Posterior vena cava (tissue), 2 donors: Measurements from ENCODE around the gene CAPS. TPM values are rescaled to one million over a fixed set of nuclear protein-coding genes. Genes with fewer than 3 reads are reported as not detected.
"Not testable (repeated sequence)": the region's sequence is repeated elsewhere in the genome, so short reads cannot be mapped to it uniquely, and the experiment has no call there.

Source experiments
- DNase-seq: peaks from one replicate; pipeline ENCODE4 v3.0.0-alpha.2; 2020; ENCODE audit warnings: low spot score
- intact Hi-C, 2 donors: fragments of 100-400 bp; cut with DNase I; formaldehyde crosslinking; loops; one replicate each; pipeline versions ENCODE4 v1.14.1 to v1.14.2; 2022 to 2023
- total RNA-seq, 2 donors: library from RNA; stranded (reverse); fragmentation: NEBNext Ultra II Directional; extraction: Animal tissue kit (Norgen Biotek cat#: 25700); gene quantifications; one replicate each; pipeline ENCODE4 v1.2.1, GENCODE V29; 2021
- donor health status: DM: yes; HTN: yes; CAD: no.
- donor health status: DM: yes; HTN: yes; CAD: no.

The CAPS gene
- total RNA-seq, 2 donors from 2014 or later: 3.8 to 8.5 TPM

DNA sequence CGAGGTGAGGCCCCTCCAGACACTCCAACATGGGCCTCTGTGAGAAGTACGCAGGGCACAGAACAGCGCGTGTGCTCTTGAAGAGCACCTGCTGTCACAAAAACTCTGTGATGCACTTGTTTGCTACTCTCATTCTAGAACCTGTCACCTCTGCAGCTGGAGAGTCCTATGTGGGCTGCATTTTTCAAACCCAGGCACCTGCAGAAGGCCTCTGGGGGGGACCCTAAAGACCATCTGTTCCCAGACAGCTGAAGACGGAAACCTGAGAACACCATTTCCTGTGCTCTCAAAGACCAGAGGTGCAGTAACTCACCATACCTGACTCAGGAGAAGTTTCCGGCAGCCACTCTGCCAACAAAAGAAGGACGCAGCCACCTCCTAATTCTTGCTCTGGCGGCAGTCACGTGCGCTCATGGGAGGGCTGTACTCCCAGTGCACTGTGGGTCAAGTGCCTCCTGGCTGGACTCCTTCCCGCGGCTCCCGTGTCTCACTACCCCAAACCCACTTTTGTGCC, 35.8 kb downstream of the CAPS start:
- intact Hi-C loops: no loop called here
- DNase-seq: no peak

DNA sequence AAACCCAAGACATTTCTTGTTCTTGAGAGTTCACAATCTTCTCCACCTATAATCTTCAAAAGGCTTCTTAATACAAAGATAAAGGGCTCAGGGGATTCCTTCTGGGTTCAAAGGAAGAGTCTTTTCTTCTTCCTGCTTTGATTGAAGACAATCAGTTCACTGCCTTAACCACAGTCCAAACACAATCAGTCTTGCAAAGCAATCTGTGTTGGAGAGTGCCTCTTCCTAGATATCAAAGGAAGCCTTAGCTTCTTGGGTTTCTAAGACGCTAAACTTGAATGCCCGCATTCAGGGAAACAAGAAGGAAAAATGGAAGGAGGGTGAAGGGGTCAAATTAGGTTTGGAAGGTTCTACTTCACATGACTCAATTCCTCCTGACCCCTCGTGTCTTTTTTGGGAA, 36.7 kb downstream of the CAPS start:
- intact Hi-C loops: no loop called here

DNA sequence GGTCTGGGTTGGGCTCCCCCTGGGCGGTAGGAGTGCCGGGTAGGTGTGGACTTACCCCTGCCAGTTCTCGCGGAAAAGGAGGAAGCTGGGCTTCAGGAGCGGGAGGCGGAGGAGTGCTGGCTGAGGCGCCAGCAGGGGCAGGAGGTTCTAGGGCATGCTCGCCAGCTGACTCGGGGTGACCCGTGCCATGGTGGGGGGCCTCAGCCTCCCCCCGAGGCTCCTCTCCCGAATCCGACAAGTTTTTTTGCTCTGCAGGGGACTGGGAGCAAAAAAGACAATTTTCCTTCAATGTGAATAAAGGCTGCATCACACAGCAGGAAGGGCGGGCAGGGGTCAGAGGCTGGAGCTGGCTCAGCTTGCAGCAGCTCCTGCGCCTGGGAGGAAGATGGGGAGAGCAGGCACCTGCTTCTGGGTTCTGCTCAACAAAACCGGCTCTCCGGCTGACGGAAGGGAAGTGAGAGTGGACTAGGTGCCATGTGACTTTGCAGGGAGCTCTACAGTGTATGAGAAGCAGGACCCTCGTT, 37.3 kb downstream of the CAPS start:
- no peak for DNase-seq
- intact Hi-C loops: no loop called here

More for the DNA sequence above, 36.7 kb downstream of the CAPS start:
- DNase-seq: no peak

GRCh38 chr19:5952193-5953029, 38.4 kb downstream of the CAPS start:
- DNase-seq: no peak
- intact Hi-C loops: no loop called here

DNA sequence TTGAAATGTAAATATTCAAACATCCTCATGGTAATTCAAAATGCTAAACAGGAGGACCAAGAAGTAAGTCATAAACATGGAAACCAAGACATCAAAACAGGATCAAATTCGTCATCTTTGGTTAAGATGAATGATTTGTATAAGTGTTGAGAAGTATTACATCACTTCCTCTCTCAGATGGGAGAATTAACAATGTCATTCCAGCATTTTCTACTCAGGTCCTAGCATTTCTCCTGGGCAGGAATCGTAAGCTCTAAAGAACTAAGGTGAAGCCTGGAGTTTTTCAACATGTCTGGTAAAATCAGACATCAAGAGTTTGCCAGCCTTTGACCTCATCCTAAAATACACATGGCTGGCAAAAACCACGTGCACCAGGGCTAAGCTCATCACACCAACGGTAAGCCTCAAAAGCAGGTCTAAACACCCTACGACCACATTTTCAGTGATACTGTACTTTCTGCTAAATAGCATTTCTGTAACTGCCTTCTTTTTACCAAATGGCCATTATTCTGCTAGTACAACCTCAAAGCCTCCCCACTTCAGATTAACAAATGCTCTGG, 39.1 kb downstream of the CAPS start:
- no peak for DNase-seq
- intact Hi-C loops: no loop called here

DNA sequence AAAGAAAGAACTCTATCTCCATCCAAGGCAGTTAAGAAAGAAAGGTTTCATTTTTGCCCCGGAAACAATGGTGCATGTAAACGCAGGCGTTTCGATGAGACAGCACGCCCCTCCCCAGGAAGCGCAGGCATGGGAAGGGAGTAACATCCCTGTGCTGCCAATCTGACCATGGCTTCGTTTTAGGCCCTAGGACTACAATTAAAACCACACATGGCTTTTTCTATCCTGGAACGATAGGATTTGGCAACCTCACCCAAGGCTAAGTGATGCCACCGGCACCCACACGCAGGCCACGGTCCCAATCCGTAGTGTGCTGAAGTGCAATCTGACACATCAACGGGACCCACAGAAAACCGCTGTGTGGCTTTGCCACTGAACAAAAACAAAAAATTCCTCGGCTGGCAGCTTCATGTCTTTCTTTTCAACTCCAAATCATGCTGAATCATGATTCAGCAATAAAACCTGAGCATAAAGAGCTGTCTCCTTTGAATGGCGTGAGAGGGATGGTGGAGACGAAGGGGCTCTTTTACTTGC, 39.7 kb downstream of the CAPS start:
- DNase-seq: no peak
- intact Hi-C loops: no loop called here

DNA sequence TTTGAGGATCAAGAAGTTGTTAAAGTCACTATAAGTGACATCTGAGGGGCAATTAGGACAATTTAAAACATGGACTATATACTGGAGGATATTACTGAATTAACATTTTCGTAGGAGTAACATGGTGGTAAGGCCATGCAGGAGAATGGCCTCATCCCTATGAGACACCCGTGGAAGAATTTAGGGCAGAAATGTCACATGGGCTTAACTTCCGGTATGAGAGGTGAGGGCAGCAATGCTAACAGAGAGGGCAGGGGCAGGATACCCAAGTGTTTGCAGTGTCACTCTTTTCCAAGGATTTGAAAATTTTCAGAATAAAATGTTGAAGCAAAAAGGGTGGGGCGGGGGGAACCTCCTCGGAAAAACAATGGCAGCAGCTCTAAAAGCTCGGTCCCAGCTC, 40.2 kb downstream of the CAPS start:
- no peak for DNase-seq
- intact Hi-C loops: no loop called here

GRCh38 chr19:5955636-5955935, 41.5 kb downstream of the CAPS start:
- intact Hi-C loops: no loop called here
- no peak for DNase-seq

DNA sequence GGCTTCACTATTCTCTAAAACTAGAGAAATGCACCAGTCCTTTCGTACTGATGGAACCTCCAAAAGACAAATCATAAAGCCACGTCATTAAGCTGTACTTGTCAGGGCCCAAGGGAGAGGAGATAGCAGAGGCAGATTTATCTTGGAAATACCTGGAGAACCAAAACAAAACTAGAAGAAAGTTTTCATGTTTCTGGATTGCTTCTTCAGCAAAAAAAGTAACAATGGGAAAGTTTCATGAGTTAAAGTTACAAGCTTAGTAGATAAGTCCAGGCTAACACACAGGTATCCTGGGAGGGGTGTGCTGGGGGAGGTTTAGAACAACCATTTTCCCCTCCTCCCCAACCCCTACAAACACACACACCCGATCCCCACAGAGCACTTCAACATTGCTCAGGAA, 42.3 kb downstream of the CAPS start:
- intact Hi-C loops: no loop called here
- no peak for DNase-seq

DNA sequence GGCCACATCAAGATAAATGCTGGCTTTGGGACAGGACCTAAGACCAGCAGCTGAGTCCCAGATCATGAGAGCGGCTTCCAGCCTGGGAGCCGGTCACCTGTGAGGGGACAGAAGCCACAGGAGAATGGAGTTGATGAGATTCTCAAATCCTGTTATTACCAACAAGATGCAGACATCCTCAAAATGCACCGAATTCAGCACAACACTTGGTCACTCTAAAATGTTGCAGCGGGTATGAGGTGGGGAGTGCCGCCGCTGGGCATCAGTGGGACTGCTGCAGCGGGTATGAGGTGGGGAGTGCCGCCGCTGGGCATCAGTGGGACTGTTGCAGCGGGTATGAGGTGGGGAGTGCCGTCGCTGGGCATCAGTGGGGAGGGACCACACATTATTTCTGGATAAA, 42.7 kb downstream of the CAPS start:
- intact Hi-C loops: no loop called here
- no peak for DNase-seq

DNA sequence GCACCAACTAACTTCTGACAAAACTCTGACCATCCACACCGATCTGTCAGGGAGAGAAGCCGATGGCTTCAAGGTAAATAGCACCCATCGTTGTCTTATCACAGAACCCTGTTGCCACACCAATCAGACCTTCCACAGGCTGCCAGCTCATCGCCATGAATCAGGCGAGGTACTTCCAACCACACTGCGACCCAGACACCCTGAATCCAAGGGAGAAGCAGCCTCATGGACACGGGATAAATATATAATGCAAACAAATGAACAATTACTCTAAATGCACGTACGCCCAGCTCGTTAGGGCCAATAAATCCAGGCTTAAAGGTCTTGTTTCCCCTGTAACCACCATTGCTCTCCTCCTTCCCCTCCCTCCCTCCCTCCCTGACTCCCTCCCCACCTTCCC, 43.1 kb downstream of the CAPS start:
- DNase-seq: no peak
- intact Hi-C loops: no loop called here

DNA sequence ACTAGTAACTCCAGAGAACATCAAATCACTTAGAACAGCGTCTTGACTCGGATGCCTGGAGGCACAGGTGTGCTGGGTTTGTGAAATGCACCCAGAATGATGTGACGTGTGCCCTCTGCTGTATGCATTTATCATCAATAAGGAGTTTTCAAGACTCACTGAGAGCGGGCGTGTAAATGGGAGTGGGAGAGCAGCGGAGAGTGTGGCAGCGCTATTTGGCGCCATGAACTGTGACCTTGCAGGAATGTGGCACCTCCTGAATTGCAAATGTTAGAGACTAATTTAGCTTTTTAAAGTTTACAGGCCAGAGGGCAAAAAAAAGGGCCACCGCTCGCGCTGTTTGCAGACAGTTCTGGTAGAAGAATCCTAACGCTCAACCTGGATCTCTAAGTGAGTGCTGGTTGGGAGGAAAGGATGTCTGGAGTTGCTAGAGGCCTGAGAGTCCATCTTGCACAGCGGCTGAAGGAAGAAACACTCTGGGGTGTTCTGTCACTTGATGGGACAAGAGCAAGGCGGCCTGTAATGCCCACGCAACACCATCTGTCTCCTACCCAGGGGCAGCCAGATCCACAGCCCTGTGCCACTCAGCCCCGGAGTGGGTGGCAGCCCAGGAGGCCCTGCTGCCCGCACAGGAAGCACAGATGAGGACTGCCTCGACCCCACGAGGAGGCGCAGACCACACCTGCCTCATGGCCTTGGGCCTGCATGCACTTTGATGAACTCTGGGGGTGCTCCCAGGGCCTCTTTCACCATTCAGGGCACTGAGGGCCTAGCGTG, 44.2 kb downstream of the CAPS start:
- no peak for DNase-seq
- intact Hi-C loops: no loop called here

DNA sequence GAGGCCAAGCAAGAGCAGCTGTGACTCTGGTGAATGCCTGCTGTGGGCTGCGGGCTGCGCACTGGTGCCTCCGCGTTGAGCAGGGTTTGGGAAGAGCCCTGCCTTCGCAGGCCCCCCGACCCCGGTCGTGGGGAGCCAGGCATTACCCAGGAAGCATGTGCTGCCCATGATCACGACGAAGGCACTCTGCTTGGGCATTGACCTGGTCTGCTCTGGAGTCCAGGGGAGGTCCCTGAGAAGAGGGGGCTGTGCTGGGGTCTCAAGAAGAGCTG, 44.7 kb downstream of the CAPS start:
- DNase-seq: no peak
- intact Hi-C loops: no loop called here

DNA sequence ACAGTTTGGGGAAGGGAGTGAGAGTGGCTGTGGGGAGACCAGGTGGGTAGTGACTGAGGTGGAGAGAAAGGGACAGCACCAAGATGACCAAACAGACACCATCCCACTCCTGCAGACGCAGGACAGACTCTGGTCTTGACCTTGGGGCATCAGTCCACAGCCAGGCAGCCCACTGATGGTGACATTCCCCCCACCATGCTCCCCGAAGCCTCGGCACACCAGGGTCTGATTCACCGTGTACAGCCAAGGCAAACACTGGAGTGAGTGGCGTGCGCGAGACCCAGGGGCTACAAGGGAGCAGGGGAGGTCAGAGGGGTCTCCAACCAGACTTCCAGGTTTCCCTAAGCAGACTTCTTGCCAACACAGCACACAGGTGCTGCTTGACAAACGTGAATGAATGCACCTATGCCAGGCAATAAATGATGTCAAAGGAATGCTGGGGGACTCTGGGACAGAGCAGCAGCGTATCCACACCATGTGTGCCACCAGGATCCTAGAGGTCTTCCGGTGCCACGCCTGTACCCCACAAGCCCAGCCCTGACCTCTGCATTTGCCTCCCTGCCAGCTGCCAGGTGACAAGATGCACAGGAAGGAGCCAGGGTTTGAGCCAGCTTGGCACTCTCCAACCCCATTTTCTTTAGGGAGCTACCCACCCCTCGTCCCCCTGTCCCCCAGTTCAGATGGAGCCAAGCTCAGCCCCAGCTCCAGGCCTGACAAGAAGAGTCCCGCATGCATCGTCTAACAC, 45.4 kb downstream of the CAPS start:
- intact Hi-C loops: no loop called here
- no peak for DNase-seq

- intact Hi-C loops: no loop called here
- no peak for DNase-seq
These were observed 46.2 kb downstream of the CAPS start for GRCh38 chr19:5960005-5961001.

- DNase-seq, intact Hi-C loops: not testable (repeated sequence)
These were observed 47.6 kb downstream of the CAPS start for GRCh38 chr19:5961641-5961968.

- DNase-seq: no peak
- intact Hi-C loops: no loop called here
These were observed 48.2 kb downstream of the CAPS start for GRCh38 chr19:5961969-5962945.
